Left lung (tissue), 10 donors: Measurements from ENCODE around the gene ILF3. TPM values are rescaled to one million over a fixed set of nuclear protein-coding genes. Genes with fewer than 3 reads are reported as not detected.

Experiments
- ATAC-seq: fragments of 200-7000 bp; cut with Tn5 transposase; one replicate; pipeline ENCODE4 v1.9.1; 2020; ENCODE audit warnings: moderate library complexity
- DNase-seq, 4 donors: peaks; one replicate each; pipeline ENCODE4 v3.0.0-alpha.2; 2013 to 2020
- H3K27ac ChIP-seq, 2 donors: fragments of 200-600 bp; sonication (generic) in 1 of 2; one replicate each; pipeline versions ENCODE4 v1.5.0 to v1.8.0; 2020 to 2021
- H3K27me3 ChIP-seq, 2 donors: fragments of 200-600 bp; sonication (generic) in 1 of 2; one replicate each; pipeline versions ENCODE4 v1.5.0 to v1.8.0; 2020 to 2021
- H3K36me3 ChIP-seq, 2 donors: fragments of 200-600 bp; sonication (generic) in 1 of 2; one replicate each; pipeline versions ENCODE4 v1.5.0 to v1.8.0; 2020 to 2021
- H3K4me1 ChIP-seq, 2 donors: fragments of 200-600 bp; one replicate each; pipeline ENCODE4 v1.8.0; 2021
- H3K4me3 ChIP-seq, 2 donors: fragments of 200-600 bp; sonication (generic) in 1 of 2; one replicate each; pipeline versions ENCODE4 v1.5.0 to v1.8.0; 2020 to 2021; ENCODE audit warnings: mild to moderate bottlenecking in 1 of 2
- H3K9me3 ChIP-seq, 2 donors: fragments of 200-600 bp; sonication (generic) in 1 of 2; one replicate each; pipeline versions ENCODE4 v1.5.0 to v1.8.0; 2020 to 2021
- intact Hi-C, 2 donors: fragments of 100-400 bp; cut with DNase I; formaldehyde crosslinking; loops; one replicate each; pipeline versions ENCODE4 v1.11.2 to v1.14.2; 2022
- polyA plus RNA-seq, 6 donors: library from polyadenylated mRNA; unstranded; fragments of 120-200 nt; gene quantifications; one replicate each; pipeline ENCODE4 v1.2.1, GENCODE V29; 2013; ENCODE audit not compliant: insufficient read length in 6 of 6
- total RNA-seq, 2 donors: library from RNA; stranded (reverse); fragmentation: NEBNext Ultra II Directional; extraction: Animal tissue kit (Norgen Biotek cat#: 25700); gene quantifications; one replicate each; pipeline ENCODE4 v1.2.1, GENCODE V29; 2021
- TF ChIP-seq, protein P1 (sequence below), 2 donors: fragments of 200-600 bp; sonication (generic) in 1 of 2; IDR thresholded peaks; one replicate each; pipeline versions ENCODE4 v1.5.0 to v1.8.0; 2021; ENCODE audit warnings: antibody characterized with exemption in 2 of 2
- donor health status: DM: no; HTN: yes; CAD: no.
- donor health status: DM: no; HTN: no; CAD: no.

The ILF3 gene
- total and polyA plus RNA-seq, 8 donors = 161 to 357 (median 298) TPM

DNA sequence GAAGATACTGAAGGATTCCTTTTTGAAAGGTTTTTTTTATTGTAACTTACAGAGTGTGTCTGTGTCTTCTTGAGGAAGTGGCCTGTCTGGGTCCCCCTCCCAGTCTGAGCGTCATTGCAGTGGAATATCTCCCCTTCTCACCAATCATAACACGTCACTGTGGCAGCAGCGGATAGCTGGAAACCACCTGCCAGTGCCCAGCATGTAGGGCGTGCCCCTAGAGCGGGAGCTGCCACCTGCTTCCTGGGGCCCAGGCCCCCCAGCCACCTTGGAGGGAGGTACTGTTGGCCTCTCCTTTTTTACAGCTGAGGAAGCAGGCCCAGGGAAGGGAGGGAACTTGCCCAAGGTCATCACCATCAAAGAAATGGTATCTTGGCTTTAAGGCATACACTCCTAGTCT lies 59.2 kb downstream of the ILF3 start:
- H3K27ac ChIP-seq = no peak overlapping the region

GRCh38 chr19:10717054-10717355 lies 62.9 kb downstream of the ILF3 start:
- intact Hi-C loops = loop anchor here in 1 of 2 donors (5.0 kb wide), 1 partner anchor 150 kb away; no protein-coding TSS in a partner anchor
- no peak for ATAC-seq
- peak overlapping the region in 1 of 2 donors; percentile 20 for H3K4me3 ChIP-seq

More for the DNA sequence above, 59.2 kb downstream of the ILF3 start:
- TF ChIP-seq, protein P1, sequence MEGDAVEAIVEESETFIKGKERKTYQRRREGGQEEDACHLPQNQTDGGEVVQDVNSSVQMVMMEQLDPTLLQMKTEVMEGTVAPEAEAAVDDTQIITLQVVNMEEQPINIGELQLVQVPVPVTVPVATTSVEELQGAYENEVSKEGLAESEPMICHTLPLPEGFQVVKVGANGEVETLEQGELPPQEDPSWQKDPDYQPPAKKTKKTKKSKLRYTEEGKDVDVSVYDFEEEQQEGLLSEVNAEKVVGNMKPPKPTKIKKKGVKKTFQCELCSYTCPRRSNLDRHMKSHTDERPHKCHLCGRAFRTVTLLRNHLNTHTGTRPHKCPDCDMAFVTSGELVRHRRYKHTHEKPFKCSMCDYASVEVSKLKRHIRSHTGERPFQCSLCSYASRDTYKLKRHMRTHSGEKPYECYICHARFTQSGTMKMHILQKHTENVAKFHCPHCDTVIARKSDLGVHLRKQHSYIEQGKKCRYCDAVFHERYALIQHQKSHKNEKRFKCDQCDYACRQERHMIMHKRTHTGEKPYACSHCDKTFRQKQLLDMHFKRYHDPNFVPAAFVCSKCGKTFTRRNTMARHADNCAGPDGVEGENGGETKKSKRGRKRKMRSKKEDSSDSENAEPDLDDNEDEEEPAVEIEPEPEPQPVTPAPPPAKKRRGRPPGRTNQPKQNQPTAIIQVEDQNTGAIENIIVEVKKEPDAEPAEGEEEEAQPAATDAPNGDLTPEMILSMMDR (IDR thresholded peaks at IDR 0.05) = no peak
- H3K4me1 ChIP-seq = peaks cover 0 to 6% of the 10 kb centered on the region in 2 donors
- no peaks in the 10 kb centered on the region for H3K9me3 ChIP-seq
- no peaks in the 10 kb centered on the region for H3K27me3 ChIP-seq
- no peak overlapping the region for H3K4me3 ChIP-seq
- H3K36me3 ChIP-seq = peaks cover 0 to 24% of the 10 kb centered on the region in 2 donors
- no peak for DNase-seq
- intact Hi-C loops = no loop called here
- ATAC-seq = no peak

DNA sequence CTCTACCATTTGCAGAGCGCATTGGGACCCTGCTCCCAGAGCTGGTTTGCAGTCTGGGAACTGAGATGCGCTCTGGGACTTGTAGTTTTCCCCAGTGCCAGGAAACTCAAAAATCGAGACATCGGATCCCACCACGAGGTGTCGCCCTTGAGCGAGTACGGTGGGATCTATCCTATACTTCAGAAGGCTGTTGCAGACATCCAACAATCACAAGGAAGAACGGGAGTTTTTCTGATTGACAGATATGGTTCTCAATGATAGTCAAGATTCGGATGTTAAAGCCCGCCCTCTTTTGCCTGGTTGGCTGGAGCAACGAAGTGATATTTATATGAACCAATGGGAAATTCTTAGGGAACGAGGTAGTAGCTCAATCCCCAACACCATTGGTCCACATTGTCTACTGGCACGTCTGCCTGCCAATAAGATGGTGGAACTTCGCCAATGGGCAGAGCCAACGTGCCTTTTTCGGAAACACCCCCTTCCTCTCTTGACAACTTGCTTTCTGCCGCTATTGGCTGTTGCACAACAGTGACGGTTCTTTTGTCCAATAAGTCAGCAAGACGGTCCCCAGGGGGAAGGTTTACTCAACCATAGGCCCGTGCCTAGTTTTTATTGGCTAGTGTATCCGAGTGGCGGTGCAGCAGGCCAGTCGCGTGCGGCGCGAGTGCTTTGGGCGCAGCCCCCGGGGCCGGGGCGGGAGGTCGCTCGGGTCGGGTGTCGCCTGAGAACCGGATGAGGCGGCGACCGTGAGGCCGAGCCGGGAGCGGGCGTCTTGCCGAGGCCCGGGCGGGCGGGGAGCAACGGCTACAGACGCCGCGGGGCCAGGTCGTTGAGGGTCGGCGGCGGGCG lies 63.4 kb downstream of the ILF3 start, which contains the start of gene DNM2:
Gene DNM2 (plus strand): TSS at position 724 of the 849 bp plus-strand sequence. CDS start 164 bp downstream, outside the sequence.
- DNase-seq = peak; percentile 98 to 100 (median 99)
- intact Hi-C loops = loop anchor here in 1 of 2 donors (5.0 kb wide), 1 partner anchor 150 kb away; no protein-coding TSS in a partner anchor
- TF ChIP-seq, protein P1 (IDR thresholded peaks at IDR 0.05) = peak; percentile 79 to 82

More at GRCh38 chr19:10717054-10717355, 62.9 kb downstream of the ILF3 start:
- no peaks in the 10 kb centered on the region for H3K27me3 ChIP-seq
- no peak for DNase-seq
- TF ChIP-seq, protein P1 (IDR thresholded peaks at IDR 0.05) = no peak
- H3K27ac ChIP-seq = peak overlapping the region in 1 of 2 donors; percentile 64
- H3K36me3 ChIP-seq = peaks cover 0 to 28% of the 10 kb centered on the region in 2 donors
- H3K4me1 ChIP-seq = peaks cover 20 to 38% of the 10 kb centered on the region in 2 donors
- H3K9me3 ChIP-seq = no peaks in the 10 kb centered on the region

DNA sequence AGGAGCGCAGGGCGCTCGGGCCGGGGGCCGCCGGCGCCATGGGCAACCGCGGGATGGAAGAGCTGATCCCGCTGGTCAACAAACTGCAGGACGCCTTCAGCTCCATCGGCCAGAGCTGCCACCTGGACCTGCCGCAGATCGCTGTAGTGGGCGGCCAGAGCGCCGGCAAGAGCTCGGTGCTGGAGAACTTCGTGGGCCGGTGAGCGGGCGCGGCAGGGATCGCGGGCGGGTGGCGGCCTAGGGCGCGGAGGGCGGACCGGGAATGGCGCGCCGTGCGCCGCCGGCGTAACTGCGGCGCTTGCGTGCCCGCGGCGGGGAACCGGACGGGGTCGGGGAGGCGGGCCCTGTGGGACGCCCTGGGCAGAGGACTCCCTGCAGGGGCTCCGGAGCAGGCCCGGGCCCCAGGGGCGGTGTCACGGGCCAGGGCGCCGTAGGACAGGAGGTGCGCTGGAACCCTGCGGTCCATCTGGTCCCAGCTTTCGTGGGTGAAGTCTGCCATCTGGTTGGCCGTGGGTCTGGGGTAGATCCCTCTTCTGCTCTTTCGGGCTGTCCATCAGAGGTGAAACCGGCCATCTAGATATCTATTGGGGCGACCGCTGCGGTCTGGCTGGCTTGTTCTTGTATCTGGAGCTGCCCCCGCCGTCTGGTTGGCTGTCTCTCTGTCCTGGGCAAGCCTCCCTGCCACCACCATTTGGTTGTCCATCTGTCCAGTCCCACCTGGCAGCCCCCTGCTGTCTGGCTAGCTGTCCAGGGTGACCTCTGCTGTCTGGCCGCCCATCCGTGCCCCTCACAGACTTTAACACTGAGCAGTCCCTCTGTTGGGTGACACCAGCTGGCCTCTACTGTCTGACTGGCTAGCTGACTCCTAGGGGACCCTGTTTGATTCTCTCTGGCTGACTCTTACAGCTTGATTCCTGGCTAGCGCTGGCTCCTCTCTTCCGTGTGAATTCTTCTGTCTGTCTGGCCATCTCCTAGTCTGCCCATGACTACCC lies 64.4 kb downstream of the ILF3 start:
- Histone ChIP-seq H3K9me3 (no peaks in the 10 kb centered on the region), H3K36me3 (peaks cover 0 to 27% of the 10 kb centered on the region in 2 donors), H3K4me3 (peak overlapping the region; percentile 97), H3K27me3 (no peaks in the 10 kb centered on the region), H3K4me1 (peaks cover 20 to 52% of the 10 kb centered on the region in 2 donors), H3K27ac (peak overlapping the region; percentile 95 to 98)
- ATAC-seq (peak; percentile 12), DNase-seq (peak in 2 of 4 donors; percentile 36 to 91)
- TF ChIP-seq, protein P1 (IDR thresholded peaks at IDR 0.05) = no peak
- intact Hi-C loops = loop anchor here in 1 of 2 donors (5.0 kb wide), 1 partner anchor 149 kb away; no protein-coding TSS in a partner anchor

More for the DNA sequence above, 63.4 kb downstream of the ILF3 start, which contains the start of gene DNM2:
- Histone ChIP-seq H3K27me3 (no peaks in the 10 kb centered on the region), H3K4me1 (peaks cover 20 to 43% of the 10 kb centered on the region in 2 donors), H3K36me3 (peaks cover 0 to 27% of the 10 kb centered on the region in 2 donors), H3K4me3 (peak within 1 kb of the TSS; percentile 97), H3K27ac (peak within 1 kb of the TSS; percentile 95 to 98), H3K9me3 (no peaks in the 10 kb centered on the region)
- ATAC-seq = peak; percentile 92
